ENCODE data around the gene KCNH2. TPM values are rescaled to one million over a fixed set of nuclear protein-coding genes. Genes with fewer than 3 reads are reported as not detected.

KCNH2 gene
- polyA plus RNA-seq, 1 of the 3 experiments (the other 2 are of a cell fraction) = 2.2 TPM

GRCh38 chr7:151005566-151005965, 27.4 kb upstream of the KCNH2 start:
- Histone ChIP-seq H3K9me3 (no peaks in the 10 kb centered on the region), H3K27me3 (ENCODE audit: insufficient read depth) (0 out of 2 replicates have a peak, but pooled peaks cover 5% of the 10 kb centered on the region), H3K36me3 (replicated peaks in 1 of 2; ENCODE audit: control insufficient read depth in 1 of 2, insufficient read depth in 2 of 2, low read length in 1 of 2) (no peaks in the 10 kb centered on the region), H2AFZ (ENCODE audit: low read depth) (no peak overlapping the region), H3K4me2 (no peak overlapping the region), H3K4me3 (ENCODE audit: low read depth in 2 of 2, low read length in 1 of 2) (no peak overlapping the region), H3K9ac (no peak overlapping the region), H3K9me2 (no peaks in the 10 kb centered on the region), H3K79me2 (ENCODE audit: insufficient read depth) (no peaks in the 10 kb centered on the region), H4K20me1 (ENCODE audit: insufficient read depth) (no peaks in the 10 kb centered on the region), H3F3A (replicated peaks; ENCODE audit: insufficient read depth) (no peaks in the 10 kb centered on the region), H3K4me1 (ENCODE audit: control insufficient read depth in 1 of 2, insufficient read depth in 2 of 2, low read depth in 1 of 2, low read length in 1 of 2) (peaks cover 0 to 14% of the 10 kb centered on the region in 2 experiments; a peak in 1 of 4 replicates), H3K27ac (ENCODE audit: low read depth in 2 of 2, low read length in 1 of 2) (no peak overlapping the region)
- DNase-seq = no peak
- ChIA-PET CTCF (interaction anchor here (1.2 to 11.3 kb wide), 9 partner anchors 14 to 556 kb away, joined by 3 to 151 read pairs (median 31); partner anchors contain the start of genes ATG9B and NOS3), POLR2A (no interaction called here)
- 76% methylated on average over 9 of the region's 9 CpGs for WGBS (ENCODE audit: low lambda C conversion rate)
- no peak for TF ChIP-seq EZH2phosphoT487 (IDR thresholded peaks at IDR 0.05; ENCODE audit: borderline replicate concordance, low read depth)
- TF ChIP-seq JUND (IDR thresholded peaks at IDR 0.05) = no peak
- TF ChIP-seq NFIC (IDR thresholded peaks at IDR 0.05; ENCODE audit: borderline replicate concordance) = no peak
- TF ChIP-seq ZBTB33 (IDR thresholded peaks at IDR 0.05; ENCODE audit: borderline replicate concordance, low read depth) = no peak
- TF ChIP-seq USF2 (IDR thresholded peaks at IDR 0.05; ENCODE audit: borderline replicate concordance, low read depth, low read length) = no peak
- no peak for TF ChIP-seq GABPA (IDR thresholded peaks at IDR 0.05; ENCODE audit: low read depth)
- no peak for TF ChIP-seq RCOR1 (IDR thresholded peaks at IDR 0.05; ENCODE audit: low read length)
- no peak for TF ChIP-seq PBX3 (IDR thresholded peaks at IDR 0.05)
- TF ChIP-seq EP300 (IDR thresholded peaks at IDR 0.05; ENCODE audit: borderline replicate concordance in 1 of 2, low read depth in 1 of 2, low read length in 1 of 2) = no peak
- no peak for TF ChIP-seq TCF12 (IDR thresholded peaks at IDR 0.05)
- TF ChIP-seq ELF1 (IDR thresholded peaks at IDR 0.05) = no peak
- no peak for TF ChIP-seq GATA2 (CRISPR knock-in tag; IDR thresholded peaks at IDR 0.05)

- no peak overlapping the region for H3K9ac ChIP-seq
- no peak overlapping the region for H3K4me3 ChIP-seq (ENCODE audit: low read depth in 2 of 2, low read length in 1 of 2)
- ChIA-PET POLR2A (no interaction called here), CTCF (interaction anchor here (0.9 to 10.7 kb wide), 6 partner anchors 17 to 107 kb away, joined by 3 to 107 read pairs (median 4); partner anchors contain the start of gene ATG9B)
- WGBS (ENCODE audit: low lambda C conversion rate) = 78% methylated on average over 12 of the region's 12 CpGs
- no peaks in the 10 kb centered on the region for H3F3A ChIP-seq (replicated peaks; ENCODE audit: insufficient read depth)
- H3K4me2 ChIP-seq = no peak overlapping the region
- H3K27ac ChIP-seq (ENCODE audit: low read depth in 2 of 2, low read length in 1 of 2) = no peak overlapping the region
- no peaks in the 10 kb centered on the region for H3K9me3 ChIP-seq
- H3K79me2 ChIP-seq (ENCODE audit: insufficient read depth) = no peaks in the 10 kb centered on the region
- 0 out of 2 replicates have a peak, but pooled peaks cover 5% of the 10 kb centered on the region for H3K27me3 ChIP-seq (ENCODE audit: insufficient read depth)
- no peak overlapping the region for H2AFZ ChIP-seq (ENCODE audit: low read depth)
- H3K36me3 ChIP-seq (replicated peaks in 1 of 2; ENCODE audit: control insufficient read depth in 1 of 2, insufficient read depth in 2 of 2, low read length in 1 of 2) = no peaks in the 10 kb centered on the region
- DNase-seq = no peak
- H3K4me1 ChIP-seq (ENCODE audit: control insufficient read depth in 1 of 2, insufficient read depth in 2 of 2, low read depth in 1 of 2, low read length in 1 of 2) = peaks cover 0 to 10% of the 10 kb centered on the region in 2 experiments; a peak in 1 of 4 replicates
- no peaks in the 10 kb centered on the region for H4K20me1 ChIP-seq (ENCODE audit: insufficient read depth)
- no peaks in the 10 kb centered on the region for H3K9me2 ChIP-seq
- TF ChIP-seq ZBTB33 (IDR thresholded peaks at IDR 0.05; ENCODE audit: borderline replicate concordance, low read depth) = no peak
- no peak for TF ChIP-seq CHD2 (IDR thresholded peaks at IDR 0.05; ENCODE audit: low read length, partially characterized antibody)
- TF ChIP-seq MEF2A (IDR thresholded peaks at IDR 0.05; ENCODE audit: borderline replicate concordance, low read depth) = no peak
- TF ChIP-seq ELF1 (IDR thresholded peaks at IDR 0.05) = no peak
- no peak for TF ChIP-seq NFIC (IDR thresholded peaks at IDR 0.05; ENCODE audit: borderline replicate concordance)
- no peak for TF ChIP-seq EP300 (IDR thresholded peaks at IDR 0.05; ENCODE audit: borderline replicate concordance in 1 of 2, low read depth in 1 of 2, low read length in 1 of 2)
- no peak for TF ChIP-seq FOSL2 (IDR thresholded peaks at IDR 0.05; ENCODE audit: borderline replicate concordance, low read depth)
- no peak for TF ChIP-seq TCF12 (IDR thresholded peaks at IDR 0.05)
- TF ChIP-seq POLR2AphosphoS5 (IDR thresholded peaks at IDR 0.05; ENCODE audit: low read depth, low read length) = no peak
- TF ChIP-seq FOXJ3 (CRISPR knock-in tag; IDR thresholded peaks at IDR 0.05) = no peak
- no peak for TF ChIP-seq RXRA (IDR thresholded peaks at IDR 0.05; ENCODE audit: borderline replicate concordance, low read depth)
- no peak for TF ChIP-seq SMC3 (IDR thresholded peaks at IDR 0.05; ENCODE audit: low read depth, low read length)
- no peak for TF ChIP-seq TAF1 (IDR thresholded peaks at IDR 0.05; ENCODE audit: borderline replicate concordance, low read depth, low read length)
- no peak for TF ChIP-seq GATA2 (CRISPR knock-in tag; IDR thresholded peaks at IDR 0.05)
- no peak for TF ChIP-seq FOXM1 (IDR thresholded peaks at IDR 0.05; ENCODE audit: low read depth)
Measured at GRCh38 chr7:151003572-151003971, 25.5 kb upstream of the KCNH2 start.
